HG02885 (cell line): ENCODE measurements around the gene ZNF727.
"Not testable (repeated sequence)": the region's sequence is repeated elsewhere in the genome, so short reads cannot be mapped to it uniquely, and the experiment has no call there.

ENCODE experiments used
- ATAC-seq: cut with Tn5 transposase; IDR thresholded peaks from one replicate; pipeline ENCODE4 v1.9.1; 2021; ENCODE audit warnings: mild to moderate bottlenecking; ENCODE audit not compliant: unreplicated experiment, poor library complexity

Gene ZNF727

GRCh38 chr7:64045301-64046040, at the start of gene ZNF727:
Gene ZNF727 (plus strand): TSS chr7:64045434. CDS start chr7:64045622, 188 bp downstream.
- no peak for ATAC-seq

- ATAC-seq = no peak
These were observed 46.7 kb upstream of the ZNF727 start, which contains the start of gene ZNF722 for GRCh38 chr7:63998549-63998948. Gene ZNF722 (plus strand): TSS chr7:63998849. CDS start chr7:63998962, 113 bp downstream.

- ATAC-seq = not testable (repeated sequence)
These were observed 29.7 kb upstream of the ZNF727 start for GRCh38 chr7:64015496-64015895.

- no peak for ATAC-seq
These were observed 9.8 kb upstream of the ZNF727 start for GRCh38 chr7:64035388-64035787.

GRCh38 chr7:64037095-64037494, 8.1 kb upstream of the ZNF727 start:
- ATAC-seq = no peak

- no peak for ATAC-seq
These were observed 781 bp downstream of the ZNF727 start for GRCh38 chr7:64046041-64046389.

GRCh38 chr7:64077837-64078698, 32.8 kb downstream of the ZNF727 start:
- not testable (repeated sequence) for ATAC-seq

DNA sequence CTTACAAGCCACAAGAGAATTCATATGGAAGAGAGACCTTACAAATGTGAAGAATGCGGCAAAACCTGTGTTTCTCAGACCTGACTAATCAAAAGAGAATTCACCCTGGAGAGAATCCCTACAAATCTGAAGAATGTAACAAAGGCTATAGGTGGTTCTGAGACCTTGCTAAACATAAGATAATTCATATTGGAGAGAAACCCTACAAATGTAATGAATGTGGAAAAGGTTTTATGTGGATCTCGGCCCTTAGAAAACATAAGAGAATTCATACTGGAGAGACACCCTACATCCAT, 33.4 kb downstream of the ZNF727 start:
- no peak for ATAC-seq

GRCh38 chr7:64087501-64087900, 42.3 kb downstream of the ZNF727 start:
- ATAC-seq = no peak

- ATAC-seq = not testable (repeated sequence)
These were observed 43.6 kb downstream of the ZNF727 start for GRCh38 chr7:64088863-64089262.
